ENCODE data around the gene COL20A1.

DNA sequence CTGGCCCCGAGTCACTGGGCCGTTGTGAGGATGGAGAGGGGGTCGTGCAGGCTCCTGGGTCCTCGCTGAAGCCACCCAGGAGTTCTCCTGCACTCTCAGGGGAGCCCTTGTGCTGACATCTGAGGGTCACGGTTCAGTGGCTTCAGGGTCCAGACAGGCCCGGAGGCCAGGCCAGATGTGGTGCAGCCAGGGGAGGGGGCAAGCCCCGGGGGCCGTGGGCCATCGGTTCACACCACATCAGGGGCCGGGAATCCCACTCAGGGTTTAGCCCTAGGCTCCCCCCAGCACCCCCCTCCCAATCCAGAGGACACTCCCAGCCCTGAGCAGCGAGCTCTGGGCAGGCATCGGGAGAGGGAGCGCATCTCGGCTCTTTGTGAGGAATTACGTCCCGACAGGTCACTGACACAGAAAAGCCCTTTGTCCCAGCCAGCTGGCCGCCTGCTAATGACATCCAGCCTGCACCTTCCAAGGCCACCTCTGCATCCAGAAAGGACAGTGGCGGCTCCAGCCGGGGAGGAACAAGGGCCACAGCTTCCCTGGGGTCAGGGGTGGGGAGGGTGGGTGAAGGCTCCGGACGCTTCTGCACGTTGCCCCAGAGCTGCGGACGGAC lies 74.6 kb downstream of the COL20A1 start:
- TF ChIP-seq CTCF (IDR thresholded peaks at IDR 0.05) (no peak), EZH2 (IDR thresholded peaks at IDR 0.05; ENCODE audit: borderline replicate concordance, insufficient read depth, low read depth, low read length, poor library complexity, severe bottlenecking) (no peak)

Data from B cell (primary cell).